ENCODE data around the gene CRIM1. TPM values are rescaled to one million over a fixed set of nuclear protein-coding genes. Genes with fewer than 3 reads are reported as not detected.
A peak's percentile ranks its signal among the peaks of the same experiment; 100 is the strongest.

The CRIM1 gene
- total RNA-seq, 1 experiment from 2014 or later, result 27.6 TPM

DNA sequence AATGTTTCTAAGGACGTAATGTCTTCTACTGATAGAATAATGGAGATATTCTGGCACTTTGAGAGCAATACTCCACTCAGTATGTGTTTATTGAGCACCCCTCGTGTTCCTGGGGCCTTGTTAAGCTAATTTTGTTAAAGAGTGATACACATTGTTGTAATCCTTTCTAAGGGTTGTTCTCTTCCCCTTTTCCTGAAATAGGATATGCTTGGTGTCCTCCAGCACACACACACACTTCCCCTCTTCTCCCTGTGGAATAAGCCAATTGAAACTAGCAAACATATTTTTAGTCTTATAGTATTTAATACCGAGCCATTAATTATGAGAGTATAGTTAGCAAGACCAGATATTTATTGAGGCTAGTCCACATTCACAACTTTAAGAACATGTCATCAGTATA is 114.1 kb downstream of the CRIM1 start:
- H3K4me1 ChIP-seq (ENCODE audit: insufficient read depth, low read length), result peaks cover 4% of the 10 kb centered on the region; the same call in 1 of the 2 replicates
- H3K4me2 ChIP-seq (ENCODE audit: insufficient read depth, insufficient read length, low read length), result no peak overlapping the region
- H2BK120ac ChIP-seq (ENCODE audit: low read depth, low read length, poor library complexity, severe bottlenecking), result no peak overlapping the region
- H3K56ac ChIP-seq (ENCODE audit: insufficient read length, low read depth, low read length), result no peak overlapping the region
- no peak overlapping the region for H4K5ac ChIP-seq (ENCODE audit: insufficient read length, low read depth, low read length)
- H4K91ac ChIP-seq (ENCODE audit: insufficient read length, low read depth, low read length), result no peak overlapping the region
- H4K20me1 ChIP-seq (ENCODE audit: control insufficient read depth, insufficient read depth, insufficient read length), result no peaks in the 10 kb centered on the region
- Mint-ChIP-seq H3K27me3 (ENCODE audit: low read depth) (no peaks in the 10 kb centered on the region), H3K4me1 (peaks cover 16 to 17% of the 10 kb centered on the region in 2 experiments), H3K9me3 (peaks cover 6 to 12% of the 10 kb centered on the region in 2 experiments; a peak in 4 of 5 replicates), H3K36me3 (ENCODE audit: insufficient read depth in 1 of 3, low read depth in 3 of 3) (peaks cover 31 to 58% (median 53%) of the 10 kb centered on the region in 3 experiments), H3K27ac (0 out of 7 replicates have a peak overlapping the region, but pooled peaks of 1 of the 3 experiments have one; percentile 12), H3K4me3 (no peak overlapping the region)
- TF ChIP-seq, protein P1, sequence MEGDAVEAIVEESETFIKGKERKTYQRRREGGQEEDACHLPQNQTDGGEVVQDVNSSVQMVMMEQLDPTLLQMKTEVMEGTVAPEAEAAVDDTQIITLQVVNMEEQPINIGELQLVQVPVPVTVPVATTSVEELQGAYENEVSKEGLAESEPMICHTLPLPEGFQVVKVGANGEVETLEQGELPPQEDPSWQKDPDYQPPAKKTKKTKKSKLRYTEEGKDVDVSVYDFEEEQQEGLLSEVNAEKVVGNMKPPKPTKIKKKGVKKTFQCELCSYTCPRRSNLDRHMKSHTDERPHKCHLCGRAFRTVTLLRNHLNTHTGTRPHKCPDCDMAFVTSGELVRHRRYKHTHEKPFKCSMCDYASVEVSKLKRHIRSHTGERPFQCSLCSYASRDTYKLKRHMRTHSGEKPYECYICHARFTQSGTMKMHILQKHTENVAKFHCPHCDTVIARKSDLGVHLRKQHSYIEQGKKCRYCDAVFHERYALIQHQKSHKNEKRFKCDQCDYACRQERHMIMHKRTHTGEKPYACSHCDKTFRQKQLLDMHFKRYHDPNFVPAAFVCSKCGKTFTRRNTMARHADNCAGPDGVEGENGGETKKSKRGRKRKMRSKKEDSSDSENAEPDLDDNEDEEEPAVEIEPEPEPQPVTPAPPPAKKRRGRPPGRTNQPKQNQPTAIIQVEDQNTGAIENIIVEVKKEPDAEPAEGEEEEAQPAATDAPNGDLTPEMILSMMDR (conservative IDR thresholded peaks at IDR 0.05), result no peak
- H2BK15ac ChIP-seq (ENCODE audit: low read depth, low read length), result no peak overlapping the region
- no peak overlapping the region for H4K8ac ChIP-seq (replicated peaks; ENCODE audit: insufficient read length, low read depth, low read length)
- H2BK5ac ChIP-seq (ENCODE audit: insufficient read length, low read length), result no peak overlapping the region
- no peaks in the 10 kb centered on the region for H3K79me2 ChIP-seq (ENCODE audit: insufficient read depth, low read length)
- H3K9ac ChIP-seq (ENCODE audit: extremely low read depth, insufficient read length, low read length), result no peak overlapping the region
- no peak overlapping the region for H3K14ac ChIP-seq (ENCODE audit: insufficient read depth, low read length)
- no peak overlapping the region for H3K18ac ChIP-seq (ENCODE audit: insufficient read length, low read depth, low read length)
- H2BK12ac ChIP-seq (ENCODE audit: insufficient read length, low read depth, low read length), result no peak overlapping the region
- H3K23me2 ChIP-seq (ENCODE audit: insufficient read length, low read depth, low read length, poor library complexity, severe bottlenecking), result no peaks in the 10 kb centered on the region
- H2AFZ ChIP-seq (ENCODE audit: low read length), result no peak overlapping the region
- H3K9me3 ChIP-seq (ENCODE audit: control insufficient read depth, low read depth, low read length), result peaks cover 7% of the 10 kb centered on the region
- H3K79me1 ChIP-seq (ENCODE audit: insufficient read depth, low read depth, low read length, poor library complexity, severe bottlenecking), result no peaks in the 10 kb centered on the region
- no peak overlapping the region for H2AK5ac ChIP-seq (ENCODE audit: insufficient read length, low read length)
- no peak overlapping the region for H3K23ac ChIP-seq (ENCODE audit: insufficient read length, low read depth, low read length)
- H2BK20ac ChIP-seq (ENCODE audit: low read depth, low read length, poor library complexity, severe bottlenecking), result no peak overlapping the region
- no peaks in the 10 kb centered on the region for H3K27me3 ChIP-seq (ENCODE audit: insufficient read depth, low read length)
- H3T11ph ChIP-seq (ENCODE audit: low read length), result no peak overlapping the region
- WGBS (ENCODE audit: extremely low coverage, insufficient read length, low lambda C conversion rate), result no CpG with 5 or more reads among the region's 3 CpGs
- DNase-seq, result no peak
- H3K4ac ChIP-seq (ENCODE audit: low read depth, low read length), result no peak overlapping the region
- H3K27ac ChIP-seq (ENCODE audit: insufficient read length, low read depth, low read length), result no peak overlapping the region
